Stomach (tissue), 4 donors: ENCODE measurements around the gene RFTN1.

Source experiments
- CTCF ChIP-seq, 7 experiments: fragments of 450-650 bp in 4 of 7; fragments of 200-600 bp in 3 of 7; sonication (generic) in 3 of 7; IDR thresholded peaks; one replicate each; pipeline ENCODE4 v1.5.1; 2016 to 2019; ENCODE audit warnings: antibody characterized with exemption in 7 of 7, control low read depth in 2 of 7, mild to moderate bottlenecking in 1 of 7
- EP300 ChIP-seq: sonication (generic); formaldehyde crosslinking; IDR thresholded peaks from one replicate; pipeline ENCODE4 v1.6.1; 2017; ENCODE audit warnings: antibody characterized with exemption
- POLR2A ChIP-seq, 4 donors: fragments of 450-650 bp; IDR thresholded peaks; one replicate each; pipeline ENCODE4 v1.6.1; 2016; ENCODE audit warnings: antibody characterized with exemption in 4 of 4, control low read depth in 2 of 4, mild to moderate bottlenecking in 1 of 4, moderate library complexity in 1 of 4

GRCh38 chr3:16329036-16329825, 184.3 kb downstream of the RFTN1 start:
- TF ChIP-seq CTCF (IDR thresholded peaks at IDR 0.05) (no peak), EP300 (no peak), POLR2A (IDR thresholded peaks at IDR 0.05) (no peak)
